NK-92 (cell line): ENCODE results near the gene PHC2.

Experiments used
- DNase-seq: peaks from one replicate; lab custom pipeline; 2025; ENCODE audit not compliant: unreplicated experiment; lab: John Stamatoyannopoulos, UW

Gene PHC2

GRCh38 chr1:33336580-33336979 is 94.3 kb downstream of the PHC2 start:
- DNase-seq: no peak

- DNase-seq: no peak
Observed at GRCh38 chr1:33335020-33335419, 95.9 kb downstream of the PHC2 start.

- no peak for DNase-seq
Observed at GRCh38 chr1:33334081-33334552, 96.8 kb downstream of the PHC2 start.

GRCh38 chr1:33332881-33333280 is 98.0 kb downstream of the PHC2 start:
- no peak for DNase-seq

GRCh38 chr1:33332357-33332789 is 98.5 kb downstream of the PHC2 start:
- no peak for DNase-seq

- no peak for DNase-seq
Observed at GRCh38 chr1:33331444-33332356, 99.2 kb downstream of the PHC2 start.

GRCh38 chr1:33330906-33331305 is 100.0 kb downstream of the PHC2 start:
- no peak for DNase-seq

GRCh38 chr1:33330361-33330890 is 100.5 kb downstream of the PHC2 start:
- no peak for DNase-seq

GRCh38 chr1:33329600-33330305 is 101.1 kb downstream of the PHC2 start:
- DNase-seq: no peak

- no peak for DNase-seq
Observed at GRCh38 chr1:33328817-33329216, 102.1 kb downstream of the PHC2 start.

GRCh38 chr1:33327587-33328325 is 103.1 kb downstream of the PHC2 start:
- no peak for DNase-seq

- DNase-seq: no peak
Observed at GRCh38 chr1:33326785-33327184, 104.1 kb downstream of the PHC2 start.

GRCh38 chr1:33324677-33325575 is 106.0 kb downstream of the PHC2 start:
- DNase-seq: no peak

- DNase-seq: no peak
Observed at GRCh38 chr1:33323663-33324477, 107.0 kb downstream of the PHC2 start.

- no peak for DNase-seq
Observed at GRCh38 chr1:33322870-33323585, 107.9 kb downstream of the PHC2 start.

- DNase-seq: no peak
Observed at GRCh38 chr1:33322109-33322508, 108.8 kb downstream of the PHC2 start.

GRCh38 chr1:33321178-33321577 is 109.7 kb downstream of the PHC2 start:
- DNase-seq: no peak

- DNase-seq: no peak
Observed at GRCh38 chr1:33320619-33321165, 110.2 kb downstream of the PHC2 start, which contains the start of gene A3GALT2. TSS of gene A3GALT2 (minus strand) at chr1:33321098. CDS start at chr1:33321098, 0 bp downstream.
